Uterus (tissue), 4 donors: ENCODE data around the gene POLK. TPM values are rescaled to one million over a fixed set of nuclear protein-coding genes. Genes with fewer than 3 reads are reported as not detected.
"Not testable (repeated sequence)": the region's sequence is repeated elsewhere in the genome, so short reads cannot be mapped to it uniquely, and the experiment has no call there.

Experiments
- DNase-seq, 2 donors: peaks; one replicate each; pipeline ENCODE4 v3.0.0-alpha.2; 2019 to 2020
- H3K27ac ChIP-seq, 2 donors: fragments of 200-600 bp; sonication (generic); 1 replicate in 1 of 2; 2 replicates in 1 of 2; pipeline ENCODE4 v1.5.1; 2016 to 2018
- H3K27me3 ChIP-seq, 2 donors: fragments of 200-600 bp; sonication (generic); one replicate each; pipeline ENCODE4 v1.5.1; 2018 to 2019; ENCODE audit warnings: control low read depth in 1 of 2
- H3K36me3 ChIP-seq, 2 donors: fragments of 200-600 bp; sonication (generic); one replicate each; pipeline ENCODE4 v1.5.1; 2019; ENCODE audit warnings: control low read depth in 1 of 2
- H3K4me1 ChIP-seq, 2 donors: fragments of 200-600 bp; sonication (generic); one replicate each; pipeline ENCODE4 v1.5.1; 2018 to 2019; ENCODE audit warnings: control low read depth in 1 of 2
- H3K4me3 ChIP-seq, 2 donors: fragments of 200-600 bp; sonication (generic); 1 replicate in 1 of 2; 2 replicates in 1 of 2; pipeline ENCODE4 v1.5.1; 2018 to 2019; ENCODE audit warnings: mild to moderate bottlenecking in 1 of 2
- H3K9me3 ChIP-seq, 2 donors: fragments of 200-600 bp; sonication (generic); one replicate each; pipeline ENCODE4 v1.5.1; 2019; ENCODE audit warnings: control low read depth in 1 of 2
- CTCF ChIP-seq, 4 experiments: fragments of 200-600 bp in 2 of 4; fragments of 450-650 bp in 2 of 4; sonication (generic) in 2 of 4; IDR thresholded peaks; one replicate each; pipeline ENCODE4 v1.5.1; 2016 to 2019; ENCODE audit warnings: antibody characterized with exemption in 4 of 4, mild to moderate bottlenecking in 2 of 4, moderate library complexity in 1 of 4
- POLR2A ChIP-seq, 2 donors: fragments of 450-650 bp; IDR thresholded peaks; one replicate each; pipeline ENCODE4 v1.6.1; 2016; ENCODE audit warnings: antibody characterized with exemption in 2 of 2, mild to moderate bottlenecking in 1 of 2, moderate library complexity in 1 of 2
- intact Hi-C: fragments of 100-400 bp; cut with DNase I; formaldehyde crosslinking; loops from one replicate; pipeline ENCODE4 v1.15.1; 2023; ENCODE audit warnings: low total_unique reads
- total RNA-seq, 4 donors: library from RNA; depleted of rRNA in 3 of 4; stranded (reverse); fragments of >200 nt in 3 of 4; gene quantifications; one replicate each; pipeline versions ENCODE4 v1.1.0 to v1.2.4, GENCODE V29; 2014 to 2023
- donor health status: DM: yes; HTN: yes; CAD: no.

Gene POLK
- total RNA-seq, 4 donors from 2014 or later: 27.9 to 81.6 (median 58.2) TPM

- TF ChIP-seq POLR2A (IDR thresholded peaks at IDR 0.05) (no peak), CTCF (IDR thresholded peaks at IDR 0.05) (no peak)
- no peak for DNase-seq
- H3K27ac ChIP-seq: no peak overlapping the region
- no peak overlapping the region for H3K4me3 ChIP-seq
- H3K9me3 ChIP-seq: no peaks in the 10 kb centered on the region
- H3K36me3 ChIP-seq: no peaks in the 10 kb centered on the region
- H3K4me1 ChIP-seq: no peaks in the 10 kb centered on the region
- no peaks in the 10 kb centered on the region for H3K27me3 ChIP-seq
- intact Hi-C loops: no loop called here
These were observed 36.3 kb upstream of the POLK start for GRCh38 chr5:75475364-75475763.

- TF ChIP-seq CTCF (IDR thresholded peaks at IDR 0.05) (no peak), POLR2A (IDR thresholded peaks at IDR 0.05) (no peak)
- Histone ChIP-seq H3K4me3 (no peak overlapping the region), H3K27ac (no peak overlapping the region), H3K36me3 (no peaks in the 10 kb centered on the region), H3K27me3 (no peaks in the 10 kb centered on the region), H3K9me3 (no peaks in the 10 kb centered on the region), H3K4me1 (no peaks in the 10 kb centered on the region)
- DNase-seq: no peak
- intact Hi-C loops: no loop called here
These were observed 30.7 kb upstream of the POLK start for GRCh38 chr5:75481024-75481423.

- no peaks in the 10 kb centered on the region for H3K36me3 ChIP-seq
- no peaks in the 10 kb centered on the region for H3K27me3 ChIP-seq
- DNase-seq: no peak
- TF ChIP-seq POLR2A (IDR thresholded peaks at IDR 0.05) (no peak), CTCF (IDR thresholded peaks at IDR 0.05) (no peak)
- H3K4me3 ChIP-seq: no peak overlapping the region
- no peaks in the 10 kb centered on the region for H3K4me1 ChIP-seq
- no peaks in the 10 kb centered on the region for H3K9me3 ChIP-seq
- H3K27ac ChIP-seq: no peak overlapping the region
- intact Hi-C loops: no loop called here
These were observed 29.2 kb upstream of the POLK start for GRCh38 chr5:75482482-75482881.

- intact Hi-C loops: no loop called here
- Histone ChIP-seq H3K4me3 (no peak overlapping the region), H3K36me3 (no peaks in the 10 kb centered on the region), H3K27me3 (no peaks in the 10 kb centered on the region), H3K27ac (no peak overlapping the region), H3K9me3 (no peaks in the 10 kb centered on the region), H3K4me1 (no peaks in the 10 kb centered on the region)
- no peak for DNase-seq
- no peak for TF ChIP-seq POLR2A (IDR thresholded peaks at IDR 0.05)
- no peak for TF ChIP-seq CTCF (IDR thresholded peaks at IDR 0.05)
These were observed 27.1 kb upstream of the POLK start for GRCh38 chr5:75484605-75485004.

GRCh38 chr5:75489847-75490246, 21.8 kb upstream of the POLK start:
- DNase-seq: not testable (repeated sequence)

GRCh38 chr5:75491621-75492020, 20.1 kb upstream of the POLK start:
- H3K4me3 ChIP-seq: no peak overlapping the region
- no peak for TF ChIP-seq CTCF (IDR thresholded peaks at IDR 0.05)
- TF ChIP-seq POLR2A (IDR thresholded peaks at IDR 0.05): no peak
- H3K4me1 ChIP-seq: no peaks in the 10 kb centered on the region
- H3K36me3 ChIP-seq: no peaks in the 10 kb centered on the region
- DNase-seq: no peak
- no peak overlapping the region for H3K27ac ChIP-seq
- intact Hi-C loops: no loop called here
- no peaks in the 10 kb centered on the region for H3K27me3 ChIP-seq
- H3K9me3 ChIP-seq: no peaks in the 10 kb centered on the region

More at GRCh38 chr5:75489847-75490246, 21.8 kb upstream of the POLK start:
- H3K4me1 ChIP-seq, H3K27me3 ChIP-seq, H3K9me3 ChIP-seq, intact Hi-C loops, H3K36me3 ChIP-seq, H3K4me3 ChIP-seq, H3K27ac ChIP-seq: not testable (repeated sequence)
